ELR (cell line): Measurements from ENCODE around the gene GYG1.

Source experiments
- DNase-seq: peaks from one replicate; pipeline ENCODE4 v3.0.0-alpha.2; 2015; ENCODE audit warnings: low read depth

The GYG1 gene

DNA sequence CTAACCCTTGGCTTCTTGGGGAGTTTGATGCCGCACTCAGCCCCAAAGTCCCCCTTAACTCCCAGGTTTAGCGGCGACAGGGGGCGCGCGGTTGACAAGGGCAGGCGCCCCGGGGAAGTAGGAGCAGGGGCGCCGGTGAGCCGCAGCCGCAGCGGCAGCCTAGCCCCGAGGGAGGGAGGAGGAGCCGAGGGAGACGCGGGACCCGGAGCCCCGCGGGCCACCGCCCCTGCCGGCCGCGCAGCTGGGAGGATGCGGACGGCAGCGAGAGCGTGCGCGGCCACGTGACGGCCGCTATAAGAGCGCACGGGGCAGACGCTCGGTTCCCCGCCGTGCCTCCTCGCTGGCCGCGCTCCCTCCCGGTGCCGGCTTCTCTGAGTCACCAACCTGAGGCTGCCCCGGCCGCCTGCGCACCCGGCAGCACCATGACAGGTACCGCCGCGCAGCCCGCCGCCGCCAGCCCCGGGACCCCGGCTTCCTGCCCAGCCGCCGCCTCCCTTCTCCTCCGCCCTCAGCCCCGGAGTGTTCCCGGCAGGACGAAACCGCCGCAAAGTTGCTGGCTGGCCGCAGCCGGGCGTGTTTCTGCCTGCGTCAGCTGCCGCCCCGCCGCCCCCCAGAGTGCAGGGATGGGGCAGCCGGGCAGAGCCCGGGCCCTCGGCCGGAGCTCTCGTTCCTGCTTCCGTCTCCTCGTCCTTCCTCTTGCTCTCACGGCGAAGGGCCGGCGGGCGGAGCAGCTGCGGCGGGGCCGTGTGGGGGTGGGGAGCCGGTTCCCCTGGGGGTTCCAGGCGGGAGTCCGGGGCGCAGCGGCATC lies at the start of gene GYG1:
Gene GYG1 (plus strand): TSS at position 322 of the 808 bp plus-strand sequence. CDS start 101 bp downstream, at position 423.
- peak; percentile 87 for DNase-seq

DNA sequence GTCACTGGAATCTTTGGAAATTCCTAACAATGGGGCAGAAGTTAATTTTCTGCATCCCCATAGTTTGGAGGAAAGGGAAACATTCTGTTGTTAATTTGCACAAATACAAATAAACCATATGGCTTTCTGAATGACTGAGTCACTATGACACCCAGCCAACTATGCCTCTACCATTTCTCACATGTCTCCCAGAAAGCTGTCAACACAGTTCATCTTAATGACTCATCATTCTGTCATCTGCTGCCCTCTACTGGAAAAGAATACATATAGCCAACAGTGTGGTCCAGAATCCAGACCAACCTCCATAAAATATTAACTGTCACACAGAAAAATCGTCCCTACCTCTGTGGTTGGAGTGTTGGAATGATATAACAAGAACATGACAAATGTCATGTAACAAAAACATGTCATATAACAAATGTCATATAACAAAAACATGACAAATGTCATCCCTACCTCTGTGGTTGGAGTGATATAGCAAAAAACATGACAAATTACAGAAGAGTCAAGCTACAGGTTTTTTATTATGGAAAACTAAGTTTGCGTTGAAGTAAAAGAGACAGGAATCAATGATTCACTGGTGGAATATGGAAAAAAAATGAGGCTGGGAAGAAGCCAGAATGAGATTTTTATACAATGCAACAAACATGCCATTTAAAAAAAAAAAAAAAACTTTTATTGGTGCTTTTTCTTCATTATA lies 47.7 kb upstream of the GYG1 start:
- DNase-seq: peak; percentile 96

GRCh38 chr3:148945116-148945515 lies 46.2 kb upstream of the GYG1 start:
- no peak for DNase-seq

- no peak for DNase-seq
Observed at GRCh38 chr3:148948913-148949657, 42.3 kb upstream of the GYG1 start.

DNA sequence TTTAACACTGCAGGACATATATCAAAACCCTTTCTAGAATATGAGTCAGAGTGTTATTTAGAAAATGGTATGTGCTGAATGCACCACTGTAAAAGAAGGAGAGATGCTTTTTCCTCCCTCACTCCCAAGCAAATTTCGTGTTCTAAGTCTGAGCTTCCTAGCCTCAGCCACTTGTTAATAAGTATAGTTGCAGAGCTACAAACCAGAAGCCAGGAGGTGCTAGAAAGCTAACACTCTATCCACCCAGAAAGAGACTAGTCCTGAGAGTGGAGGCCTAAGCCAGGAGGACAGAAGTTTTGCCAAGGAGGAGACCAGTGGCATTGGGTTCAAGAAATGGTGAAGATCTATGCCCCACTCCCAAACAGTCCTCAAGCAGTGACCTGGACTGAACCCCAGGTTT lies 40.5 kb upstream of the GYG1 start:
- DNase-seq: peak; percentile 40

DNA sequence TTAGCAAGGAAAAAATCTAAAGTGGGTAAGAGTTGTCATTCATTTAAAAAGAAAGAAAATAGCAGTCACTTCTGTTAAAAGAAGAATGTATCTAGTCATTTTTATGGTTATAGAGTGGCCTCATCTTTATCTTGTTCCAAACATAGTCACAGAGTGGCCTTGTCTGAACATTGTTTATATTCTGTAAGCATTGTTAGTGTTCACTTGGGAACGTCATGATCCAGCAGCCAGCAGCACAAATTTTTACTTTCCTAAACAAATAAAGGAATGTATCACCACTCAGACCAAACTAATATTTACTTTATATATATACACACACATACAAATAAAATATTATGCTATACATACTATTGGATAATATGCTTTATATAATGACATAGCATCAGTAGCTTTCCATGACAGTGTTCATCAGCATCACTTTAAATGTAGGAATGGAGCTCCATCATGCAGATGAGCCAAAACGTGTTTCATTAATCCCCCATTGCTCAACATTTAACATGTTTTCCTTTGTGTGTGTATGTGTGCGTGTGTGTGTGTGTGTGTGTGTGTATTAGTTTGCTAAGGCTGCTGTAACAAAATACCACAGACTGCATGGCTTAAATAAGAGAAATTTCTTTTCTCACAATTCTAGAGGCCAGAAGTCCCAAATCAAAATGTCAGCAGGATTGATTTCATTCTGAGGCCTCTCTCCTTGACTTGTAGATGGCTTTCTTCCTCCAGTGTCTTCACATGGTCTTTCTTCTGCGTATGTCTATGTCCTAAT lies 39.6 kb upstream of the GYG1 start:
- DNase-seq: no peak

- DNase-seq: peak; percentile 42
Observed at GRCh38 chr3:148953094-148953493, 38.2 kb upstream of the GYG1 start.

GRCh38 chr3:148954981-148955380 lies 36.4 kb upstream of the GYG1 start:
- DNase-seq: peak; percentile 41

- peak; percentile 89 for DNase-seq
Observed at GRCh38 chr3:148955544-148956346, 35.6 kb upstream of the GYG1 start.

- peak; percentile 20 for DNase-seq
Observed at GRCh38 chr3:148957586-148957985, 33.8 kb upstream of the GYG1 start.

DNA sequence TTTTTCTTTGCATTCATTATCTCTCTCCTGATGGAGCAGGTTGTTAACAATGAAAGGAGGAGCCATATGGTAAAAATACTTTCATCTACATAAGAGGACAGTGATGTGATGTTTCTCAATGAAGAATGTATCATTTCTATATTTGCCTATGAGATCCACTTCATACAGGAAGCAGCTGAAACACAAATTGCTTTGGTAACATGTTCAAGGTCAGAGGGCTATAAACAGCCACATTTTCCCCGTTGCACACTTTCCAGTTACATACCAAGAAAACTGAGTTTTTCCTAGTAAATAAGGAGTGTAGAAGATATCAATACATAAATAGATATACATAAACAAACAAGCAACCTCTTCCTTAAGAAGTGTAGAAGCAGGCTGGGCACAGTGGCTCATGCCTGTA lies 32.6 kb upstream of the GYG1 start:
- DNase-seq: no peak

GRCh38 chr3:148962513-148962912 lies 28.8 kb upstream of the GYG1 start:
- DNase-seq: peak; percentile 87

DNA sequence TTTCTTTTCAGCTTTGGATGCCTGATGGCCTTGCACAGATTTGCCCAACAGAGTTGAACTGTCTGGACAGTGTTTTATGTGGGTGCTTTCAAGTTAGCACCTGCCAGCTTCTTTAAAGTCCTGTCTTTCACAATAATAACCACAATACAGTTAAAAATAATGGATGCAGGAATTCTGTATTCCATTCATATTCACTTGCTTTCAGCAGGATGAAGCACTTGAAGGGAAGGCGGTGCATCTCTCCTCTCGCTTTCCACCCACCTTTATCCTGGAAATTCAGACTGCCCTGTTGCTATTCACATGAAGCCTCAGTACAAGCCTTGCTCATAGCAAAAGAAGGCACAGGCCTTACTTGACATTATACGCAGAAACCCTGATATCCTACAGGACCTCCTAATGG lies 26.5 kb upstream of the GYG1 start:
- DNase-seq: no peak

- no peak for DNase-seq
Observed at GRCh38 chr3:148968321-148968720, 23.0 kb upstream of the GYG1 start.

DNA sequence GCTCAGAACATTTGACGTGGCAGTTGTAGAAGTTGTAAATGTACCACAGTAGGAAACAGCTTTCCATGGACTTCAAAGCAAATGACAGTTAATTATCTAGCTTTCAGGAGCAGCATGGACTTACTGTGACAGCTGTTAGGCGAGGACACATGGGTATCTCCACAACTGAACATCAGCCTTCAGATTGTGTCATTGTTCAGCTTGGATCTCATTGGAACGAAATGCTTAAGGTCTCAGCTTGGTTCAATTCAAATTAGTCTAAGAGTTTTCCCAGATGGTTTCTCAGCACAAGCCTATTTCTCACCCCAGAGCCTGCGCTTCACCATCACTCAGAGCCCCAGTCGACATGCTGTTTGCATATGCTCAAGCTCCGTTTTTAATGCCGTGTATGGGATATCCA lies 21.1 kb upstream of the GYG1 start:
- no peak for DNase-seq

- DNase-seq: no peak
Observed at GRCh38 chr3:148971401-148972163, 19.8 kb upstream of the GYG1 start.

DNA sequence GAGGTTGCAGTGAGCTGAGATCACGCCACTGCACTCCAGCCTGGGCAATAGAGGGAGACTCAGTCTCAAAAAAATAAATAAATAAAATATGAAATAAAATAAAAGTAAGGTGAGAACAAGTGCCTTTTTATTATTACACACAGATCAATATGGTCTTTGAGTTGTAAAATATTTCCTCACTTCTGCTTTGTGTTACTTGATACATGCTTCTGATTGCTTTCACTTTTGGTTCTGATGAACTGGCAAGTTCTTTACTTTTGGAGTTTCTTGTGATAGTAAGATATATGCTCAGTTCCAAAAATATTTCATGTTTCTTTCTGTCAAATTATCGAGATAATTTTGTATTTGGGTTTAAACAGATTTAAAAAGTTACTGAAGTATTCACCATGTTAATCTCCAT lies 16.6 kb upstream of the GYG1 start:
- no peak for DNase-seq

DNA sequence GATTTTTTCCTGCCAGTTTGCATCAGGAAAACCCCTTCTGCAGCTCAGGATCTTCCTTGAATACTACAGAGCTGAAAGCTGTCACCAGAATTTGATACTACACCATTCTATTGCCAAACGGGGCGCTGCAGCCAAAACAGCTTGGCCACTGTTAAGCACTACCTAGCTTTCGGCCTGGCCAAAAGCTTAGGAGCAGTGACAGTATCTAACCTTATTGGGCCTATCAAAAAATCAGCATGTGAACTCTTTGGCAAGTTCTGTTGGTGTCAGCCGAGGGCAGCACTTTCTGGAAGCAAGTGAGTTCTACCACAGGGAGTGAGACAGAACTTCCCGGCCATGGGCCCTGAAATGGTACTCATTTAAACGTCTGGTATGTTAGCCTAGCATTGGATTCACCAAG lies 16.1 kb upstream of the GYG1 start:
- no peak for DNase-seq

DNA sequence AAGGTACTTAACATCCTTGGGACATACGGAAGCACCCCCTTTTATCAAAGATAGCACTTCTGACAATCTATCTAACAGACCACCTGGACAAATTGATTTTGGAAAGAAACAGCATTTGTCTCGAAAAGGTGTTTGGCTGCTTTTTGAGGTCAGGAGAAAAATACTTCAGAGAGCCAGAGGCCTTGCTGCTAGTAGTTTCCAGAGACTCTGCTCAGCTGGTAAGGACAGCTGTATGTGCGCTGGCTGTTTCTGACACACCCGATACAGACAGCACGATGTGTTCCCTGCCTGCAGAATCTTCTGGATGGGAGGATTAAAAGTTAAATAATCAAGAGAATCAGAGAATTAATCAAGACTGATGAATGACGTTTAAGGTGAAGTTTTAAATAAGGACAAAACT lies 15.6 kb upstream of the GYG1 start:
- DNase-seq: no peak

- DNase-seq: no peak
Observed at GRCh38 chr3:148981273-148981672, 10.1 kb upstream of the GYG1 start.
